Ishikawa (cell line): ENCODE data around the gene ZMYND11.

ENCODE experiments used
- CEBPB ChIP-seq: IDR thresholded peaks from 2 replicates; pipeline ENCODE4 v1.6.1; 2012
- CREB1 ChIP-seq: IDR thresholded peaks from 2 replicates; pipeline ENCODE4 v1.6.1; 2012; ENCODE audit warnings: low read depth
- EGR1 ChIP-seq: IDR thresholded peaks from 2 replicates; pipeline ENCODE4 v1.6.1; 2012
- EP300 ChIP-seq: IDR thresholded peaks from 2 replicates; pipeline ENCODE4 v1.6.1; 2012; ENCODE audit warnings: borderline replicate concordance
- MAX ChIP-seq: IDR thresholded peaks from 2 replicates; pipeline ENCODE4 v1.6.1; 2012
- RAD21 ChIP-seq: IDR thresholded peaks from 2 replicates; pipeline ENCODE4 v1.6.1; 2012; ENCODE audit warnings: low read depth
- REST ChIP-seq: IDR thresholded peaks from 2 replicates; pipeline ENCODE4 v1.6.1; 2012; ENCODE audit warnings: low read depth, mild to moderate bottlenecking
- TAF1 ChIP-seq: IDR thresholded peaks from 2 replicates; pipeline ENCODE4 v1.6.1; 2012; ENCODE audit warnings: low read depth, mild to moderate bottlenecking

- TF ChIP-seq EGR1 (no peak), REST (no peak), MAX (no peak), CREB1 (no peak), TAF1 (no peak), RAD21 (no peak), EP300 (no peak), CEBPB (no peak)
Observed at GRCh38 chr10:219731-220472, 84.6 kb downstream of the ZMYND11 start.
